WTC11 (cell line): Measurements from ENCODE around the gene OTOS. TPM values are rescaled to one million over a fixed set of nuclear protein-coding genes. Genes with fewer than 3 reads are reported as not detected.
A peak's percentile ranks its signal among the peaks of the same experiment; 100 is the strongest.

Experiments used
- ATAC-seq: fragments of 200-7000 bp; cut with Tn5 transposase; 2 replicates; pipeline ENCODE4 v1.10.0; 2021; ENCODE audit warnings: mild to moderate bottlenecking, moderate library complexity
- CTCF ChIA-PET: fragments of 300-600 bp; sonication (Branson Sonifier 250); formaldehyde crosslinking; loops from one replicate; lab custom pipeline; 2021; ENCODE audit warnings: antibody characterized with exemption; lab: Charles Lee
- POLR2A ChIA-PET: fragments of 350-600 bp; sonication (Branson Sonifier 250); formaldehyde crosslinking; loops from one replicate; lab custom pipeline; 2021; ENCODE audit warnings: antibody characterized with exemption; lab: Charles Lee
- DNase-seq: peaks from one replicate; pipeline ENCODE4 v3.0.0; 2021; ENCODE audit warnings: low spot score
- H3K27ac Mint-ChIP-seq: 2 replicates; pipeline ENCODE4 v1.8.0; 2021; ENCODE audit warnings: mixed read lengths
- H3K27me3 Mint-ChIP-seq: 2 replicates; pipeline ENCODE4 v1.8.0; 2021; ENCODE audit warnings: low read depth, mild to moderate bottlenecking, moderate library complexity, mixed read lengths
- H3K36me3 Mint-ChIP-seq: 2 replicates; pipeline ENCODE4 v1.8.0; 2021; ENCODE audit warnings: mixed read lengths
- H3K4me1 Mint-ChIP-seq: 2 replicates; pipeline ENCODE4 v1.8.0; 2022; ENCODE audit warnings: mixed read lengths
- H3K4me3 Mint-ChIP-seq: 2 replicates; pipeline ENCODE4 v1.8.0; 2021; ENCODE audit warnings: mild to moderate bottlenecking, moderate library complexity, mixed read lengths
- H3K9me3 Mint-ChIP-seq: 2 replicates; pipeline ENCODE4 v1.8.0; 2021; ENCODE audit warnings: mixed read lengths
- ARID4B ChIP-seq: sonication (generic); formaldehyde crosslinking; IDR thresholded peaks from 2 replicates; pipeline ENCODE4 v1.8.0; 2023; ENCODE audit warnings: missing genetic modification reagents, mild to moderate bottlenecking, borderline replicate concordance
- CTCF ChIP-seq: fragments of 200-600 bp; IDR thresholded peaks from 2 replicates; pipeline ENCODE4 v1.8.0; 2022; ENCODE audit warnings: antibody characterized with exemption
- ELF4 ChIP-seq: sonication (generic); formaldehyde crosslinking; IDR thresholded peaks from 2 replicates; pipeline ENCODE4 v1.8.1; 2022; ENCODE audit warnings: low read depth, mild to moderate bottlenecking, moderate library complexity, missing genetic modification reagents
- GRHL2 ChIP-seq: fragments of 250-450 bp; sonication (Bioruptor Pico); IDR thresholded peaks from 2 replicates; pipeline ENCODE4 v1.8.0; 2022; ENCODE audit warnings: mild to moderate bottlenecking, moderate library complexity; ENCODE audit not compliant: insufficient replicate concordance, severe bottlenecking
- GTF2I ChIP-seq: fragments of 250-450 bp; sonication (Bioruptor Pico); conservative IDR thresholded peaks from 2 replicates; pipeline ENCODE4 v1.4.0; 2021; ENCODE audit warnings: mild to moderate bottlenecking
- IRF2 ChIP-seq: sonication (generic); formaldehyde crosslinking; IDR thresholded peaks from 2 replicates; pipeline ENCODE4 v1.8.0; 2022; ENCODE audit warnings: low read depth, missing genetic modification reagents, borderline replicate concordance
- JAZF1 ChIP-seq: fragments of 250-450 bp; sonication (Bioruptor Pico); IDR thresholded peaks from 2 replicates; pipeline ENCODE4 v1.9.0; 2021; ENCODE audit warnings: moderate library complexity, mild to moderate bottlenecking, inconsistent platforms
- KAT7 ChIP-seq: sonication (generic); formaldehyde crosslinking; IDR thresholded peaks from 2 replicates; pipeline ENCODE4 v1.8.1; 2023; ENCODE audit warnings: missing genetic modification reagents, mild to moderate bottlenecking, borderline replicate concordance
- MYBL2 ChIP-seq: sonication (generic); formaldehyde crosslinking; IDR thresholded peaks from 2 replicates; pipeline ENCODE4 v1.8.1; 2023; ENCODE audit warnings: mild to moderate bottlenecking, moderate library complexity, missing genetic modification reagents
- NFE2L1 ChIP-seq: sonication (generic); formaldehyde crosslinking; IDR thresholded peaks from 2 replicates; pipeline ENCODE4 v1.8.1; 2023; ENCODE audit warnings: missing genetic modification reagents
- NR3C1 ChIP-seq: sonication (generic); formaldehyde crosslinking; conservative IDR thresholded peaks from 2 replicates; pipeline ENCODE4 v1.8.1; 2023; ENCODE audit warnings: low read depth, mild to moderate bottlenecking, missing genetic modification reagents
- PRRX2 ChIP-seq: fragments of 250-450 bp; sonication (Bioruptor Pico); IDR thresholded peaks from 2 replicates; pipeline ENCODE4 v1.8.0; 2021; ENCODE audit warnings: mild to moderate bottlenecking
- RORB ChIP-seq: fragments of 250-450 bp; sonication (Bioruptor Pico); IDR thresholded peaks from 2 replicates; pipeline ENCODE4 v1.9.0; 2021; ENCODE audit warnings: mild to moderate bottlenecking
- SMAD3 ChIP-seq: sonication (generic); formaldehyde crosslinking; IDR thresholded peaks from 2 replicates; pipeline ENCODE4 v1.8.0; 2022; ENCODE audit warnings: missing genetic modification reagents, mild to moderate bottlenecking, borderline replicate concordance
- SOX15 ChIP-seq: fragments of 250-450 bp; sonication (Bioruptor Pico); IDR thresholded peaks from 2 replicates; pipeline ENCODE4 v1.9.0; 2021; ENCODE audit warnings: mild to moderate bottlenecking
- SP1 ChIP-seq: sonication (generic); formaldehyde crosslinking; conservative IDR thresholded peaks from 2 replicates; pipeline ENCODE4 v1.8.1; 2022; ENCODE audit warnings: missing genetic modification reagents
- TP53 ChIP-seq: sonication (generic); formaldehyde crosslinking; IDR thresholded peaks from 2 replicates; pipeline ENCODE4 v1.8.1; 2023; ENCODE audit warnings: mild to moderate bottlenecking, missing genetic modification reagents
- USF1 ChIP-seq: sonication (generic); formaldehyde crosslinking; IDR thresholded peaks from 2 replicates; pipeline ENCODE4 v1.8.0; 2022; ENCODE audit warnings: mild to moderate bottlenecking, missing genetic modification reagents
- ZNF121 ChIP-seq: sonication (generic); formaldehyde crosslinking; IDR thresholded peaks from 2 replicates; pipeline ENCODE4 v1.8.0; 2023; ENCODE audit warnings: missing genetic modification reagents
- total RNA-seq: library from RNA; stranded (reverse); gene quantifications from 3 replicates; pipeline ENCODE4 v1.2.3, GENCODE V29; 2021

OTOS gene
- total RNA-seq, 1 experiment from 2014 or later = not detected

GRCh38 chr2:240143801-240144648 is 3.6 kb upstream of the OTOS start:
- no peak overlapping the region for H3K4me3 Mint-ChIP-seq
- ATAC-seq = peak; percentile 90
- TF ChIP-seq TP53 (CRISPR knock-in tag) = no peak
- TF ChIP-seq CTCF = peak; percentile 92
- H3K27me3 Mint-ChIP-seq = no peaks in the 10 kb centered on the region
- POLR2A ChIA-PET = no interaction called here
- H3K9me3 Mint-ChIP-seq = peaks cover 10% of the 10 kb centered on the region
- H3K27ac Mint-ChIP-seq = no peak overlapping the region
- no peaks in the 10 kb centered on the region for H3K36me3 Mint-ChIP-seq
- peaks cover 15% of the 10 kb centered on the region for H3K4me1 Mint-ChIP-seq
- DNase-seq = peak; percentile 89
- CTCF ChIA-PET = interaction anchor here (0.6 to 5.0 kb wide), 15 partner anchors 8 to 462 kb away, joined by 3 to 84 read pairs (median 4); no protein-coding TSS in a partner anchor

- POLR2A ChIA-PET = no interaction called here
- Mint-ChIP-seq H3K4me1 (peaks cover 18% of the 10 kb centered on the region), H3K9me3 (peaks cover 10% of the 10 kb centered on the region), H3K27me3 (no peaks in the 10 kb centered on the region), H3K36me3 (no peaks in the 10 kb centered on the region), H3K4me3 (no peak overlapping the region), H3K27ac (no peak overlapping the region)
- CTCF ChIA-PET = interaction anchor here (0.8 to 5.0 kb wide), 9 partner anchors 9 to 461 kb away, joined by 3 to 84 read pairs (median 4); partner anchors contain the start of gene NDUFA10
- ATAC-seq = no peak
- no peak for DNase-seq
- no peak for TF ChIP-seq ELF4 (CRISPR knock-in tag)
- no peak for TF ChIP-seq ZNF121 (CRISPR knock-in tag)
- no peak for TF ChIP-seq SMAD3 (CRISPR knock-in tag)
- no peak for TF ChIP-seq SOX15 (CRISPR knock-in tag)
- no peak for TF ChIP-seq RORB (CRISPR knock-in tag)
- no peak for TF ChIP-seq NR3C1 (CRISPR knock-in tag)
- TF ChIP-seq GRHL2 (CRISPR knock-in tag) = no peak
- TF ChIP-seq CTCF = no peak
Measured at GRCh38 chr2:240143276-240143675, 2.8 kb upstream of the OTOS start.

GRCh38 chr2:240142859-240143258 is 2.4 kb upstream of the OTOS start:
- no peak overlapping the region for H3K4me3 Mint-ChIP-seq
- ATAC-seq (no peak), DNase-seq (no peak)
- no peak overlapping the region for H3K27ac Mint-ChIP-seq
- peaks cover 18% of the 10 kb centered on the region for H3K4me1 Mint-ChIP-seq
- no peak for TF ChIP-seq JAZF1 (CRISPR knock-in tag)
- no peak for TF ChIP-seq RORB (CRISPR knock-in tag)
- no peak for TF ChIP-seq ARID4B (CRISPR knock-in tag)
- TF ChIP-seq GRHL2 (CRISPR knock-in tag) = no peak
- TF ChIP-seq USF1 (CRISPR knock-in tag) = no peak
- TF ChIP-seq SMAD3 (CRISPR knock-in tag) = no peak
- no peak for TF ChIP-seq NR3C1 (CRISPR knock-in tag)
- TF ChIP-seq MYBL2 (CRISPR knock-in tag) = no peak
- no peak for TF ChIP-seq GTF2I (CRISPR knock-in tag)
- TF ChIP-seq PRRX2 = no peak
- no peak for TF ChIP-seq KAT7 (CRISPR knock-in tag)
- no peak for TF ChIP-seq NFE2L1 (CRISPR knock-in tag)
- TF ChIP-seq SP1 (CRISPR knock-in tag) = no peak
- no peak for TF ChIP-seq IRF2 (CRISPR knock-in tag)
- CTCF ChIA-PET = interaction anchor here (0.9 to 5.0 kb wide), 8 partner anchors 10 to 460 kb away, joined by 3 to 84 read pairs (median 4); partner anchors contain the start of gene NDUFA10
- no peaks in the 10 kb centered on the region for H3K36me3 Mint-ChIP-seq
- no peaks in the 10 kb centered on the region for H3K27me3 Mint-ChIP-seq
- POLR2A ChIA-PET = no interaction called here
- H3K9me3 Mint-ChIP-seq = peaks cover 10% of the 10 kb centered on the region
